22Rv1 (cell line): ENCODE results near the gene CUX1.

Experiments used
- H3K27ac ChIP-seq: fragments of 450-650 bp; 2 replicates; pipeline ENCODE4 v1.5.1; 2017
- ZFX ChIP-seq: fragments of 450-650 bp; IDR thresholded peaks from 2 replicates; pipeline ENCODE4 v1.6.1; 2017; ENCODE audit warnings: antibody characterized with exemption, borderline replicate concordance
- TF ChIP-seq, protein P1 (sequence below): fragments of 450-650 bp; IDR thresholded peaks from 2 replicates; pipeline ENCODE4 v1.5.1; 2017; ENCODE audit warnings: mild to moderate bottlenecking

The CUX1 gene

DNA sequence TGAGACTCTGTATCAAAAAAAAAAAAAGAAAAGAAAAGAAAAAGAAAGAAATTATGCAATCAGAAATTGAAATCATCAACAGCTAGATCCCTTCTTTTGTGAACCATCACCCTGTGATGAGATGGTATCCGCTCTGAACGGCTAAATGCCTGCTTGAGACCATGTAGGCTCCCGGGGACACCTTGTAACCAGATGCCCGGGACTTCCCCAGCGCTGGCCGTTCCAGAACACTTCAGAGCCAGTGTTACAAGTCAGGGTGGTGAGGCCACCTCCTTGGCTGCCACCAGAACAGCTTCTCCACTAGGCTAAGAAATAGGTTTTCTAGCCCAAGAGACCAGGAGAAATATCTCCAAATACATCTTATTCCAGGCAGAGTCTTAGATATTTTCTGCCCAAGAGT is 349.8 kb downstream of the CUX1 start:
- no peak overlapping the region for H3K27ac ChIP-seq
- TF ChIP-seq, protein P1, sequence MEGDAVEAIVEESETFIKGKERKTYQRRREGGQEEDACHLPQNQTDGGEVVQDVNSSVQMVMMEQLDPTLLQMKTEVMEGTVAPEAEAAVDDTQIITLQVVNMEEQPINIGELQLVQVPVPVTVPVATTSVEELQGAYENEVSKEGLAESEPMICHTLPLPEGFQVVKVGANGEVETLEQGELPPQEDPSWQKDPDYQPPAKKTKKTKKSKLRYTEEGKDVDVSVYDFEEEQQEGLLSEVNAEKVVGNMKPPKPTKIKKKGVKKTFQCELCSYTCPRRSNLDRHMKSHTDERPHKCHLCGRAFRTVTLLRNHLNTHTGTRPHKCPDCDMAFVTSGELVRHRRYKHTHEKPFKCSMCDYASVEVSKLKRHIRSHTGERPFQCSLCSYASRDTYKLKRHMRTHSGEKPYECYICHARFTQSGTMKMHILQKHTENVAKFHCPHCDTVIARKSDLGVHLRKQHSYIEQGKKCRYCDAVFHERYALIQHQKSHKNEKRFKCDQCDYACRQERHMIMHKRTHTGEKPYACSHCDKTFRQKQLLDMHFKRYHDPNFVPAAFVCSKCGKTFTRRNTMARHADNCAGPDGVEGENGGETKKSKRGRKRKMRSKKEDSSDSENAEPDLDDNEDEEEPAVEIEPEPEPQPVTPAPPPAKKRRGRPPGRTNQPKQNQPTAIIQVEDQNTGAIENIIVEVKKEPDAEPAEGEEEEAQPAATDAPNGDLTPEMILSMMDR = no peak
- no peak for TF ChIP-seq ZFX

DNA sequence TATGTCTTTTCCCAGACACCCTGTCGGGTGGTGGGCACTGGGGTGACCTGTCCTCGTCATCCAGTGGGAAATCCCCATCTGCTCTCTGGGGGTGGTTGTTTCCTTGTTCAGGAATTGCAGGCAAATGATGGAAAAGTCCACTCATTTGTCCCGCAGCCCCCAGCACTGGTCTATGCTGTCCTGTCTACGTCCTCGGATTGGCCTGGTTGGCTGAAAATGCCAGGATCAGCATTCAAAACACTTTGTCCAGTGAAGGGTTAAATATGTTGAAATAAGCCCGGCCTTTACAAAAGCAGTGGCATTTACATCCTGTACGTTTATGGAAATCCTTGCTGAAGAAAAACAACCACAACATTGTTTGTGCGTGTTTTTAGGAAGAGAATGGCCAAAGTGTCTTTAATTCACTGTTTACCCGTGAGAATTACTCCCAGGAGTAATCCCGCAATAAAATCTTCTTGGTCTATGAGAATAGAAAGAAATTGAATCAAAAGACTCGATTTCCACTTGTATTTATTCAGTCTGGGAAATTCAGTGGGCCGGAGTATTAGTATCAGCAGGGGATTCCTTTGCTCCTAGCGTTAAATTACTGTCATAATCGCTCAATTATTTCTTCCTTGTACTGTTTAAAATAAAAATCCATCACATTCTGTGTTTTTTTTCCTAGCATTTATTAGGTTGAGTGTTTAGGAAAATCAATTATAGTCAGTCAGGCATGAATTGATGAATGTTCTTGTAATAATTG is 352.4 kb downstream of the CUX1 start:
- TF ChIP-seq, protein P1 = no peak
- TF ChIP-seq ZFX = no peak
- H3K27ac ChIP-seq = no peak overlapping the region

DNA sequence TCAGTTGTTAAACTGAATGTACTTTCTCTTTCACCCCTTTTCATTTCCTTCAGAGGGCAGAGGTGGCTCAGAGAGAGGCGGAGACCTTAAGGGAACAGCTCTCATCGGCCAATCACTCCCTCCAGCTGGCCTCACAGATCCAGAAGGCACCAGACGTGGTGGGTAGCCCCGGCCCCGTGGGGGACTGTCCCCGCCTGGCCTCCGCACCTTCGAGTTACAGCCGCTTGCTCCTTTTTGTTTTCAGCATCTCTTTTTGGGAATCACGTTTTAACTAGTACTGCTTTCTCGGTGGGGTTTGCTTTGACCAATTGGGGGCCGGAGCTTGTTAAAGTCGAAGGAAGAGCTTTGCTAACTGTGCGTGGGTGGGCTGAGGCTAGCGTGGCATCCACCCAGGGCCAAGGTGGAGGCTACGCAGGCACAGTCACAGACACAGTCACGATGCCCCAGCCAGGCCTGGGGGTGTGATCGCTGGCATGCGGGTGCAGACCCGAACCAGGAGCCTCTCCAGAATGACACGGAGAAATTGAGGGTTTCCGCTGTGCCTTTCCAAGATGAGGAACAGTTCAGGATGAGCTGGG is 353.1 kb downstream of the CUX1 start:
- no peak for TF ChIP-seq ZFX
- TF ChIP-seq, protein P1 = no peak
- no peak overlapping the region for H3K27ac ChIP-seq

DNA sequence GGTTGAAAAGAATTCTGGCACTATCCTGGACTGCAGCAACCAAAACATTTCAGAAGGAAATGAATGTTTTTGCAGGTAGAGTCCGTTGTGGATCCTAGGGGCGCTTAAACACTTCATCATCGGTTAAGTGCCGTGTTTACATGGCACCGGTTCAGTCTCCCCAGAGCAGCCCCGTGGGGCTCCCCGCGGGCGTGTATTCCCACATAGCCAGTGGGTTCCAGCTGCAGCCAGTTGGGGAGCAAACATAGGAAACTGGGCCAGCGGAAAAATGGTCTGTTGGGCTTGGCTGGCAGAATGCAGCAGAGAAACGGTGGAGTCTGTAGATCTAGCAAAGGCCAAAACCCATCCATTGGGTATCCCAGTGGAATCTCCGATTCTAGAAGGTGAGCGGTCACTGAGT is 356.2 kb downstream of the CUX1 start:
- no peak overlapping the region for H3K27ac ChIP-seq
- TF ChIP-seq, protein P1 = no peak
- TF ChIP-seq ZFX = no peak

DNA sequence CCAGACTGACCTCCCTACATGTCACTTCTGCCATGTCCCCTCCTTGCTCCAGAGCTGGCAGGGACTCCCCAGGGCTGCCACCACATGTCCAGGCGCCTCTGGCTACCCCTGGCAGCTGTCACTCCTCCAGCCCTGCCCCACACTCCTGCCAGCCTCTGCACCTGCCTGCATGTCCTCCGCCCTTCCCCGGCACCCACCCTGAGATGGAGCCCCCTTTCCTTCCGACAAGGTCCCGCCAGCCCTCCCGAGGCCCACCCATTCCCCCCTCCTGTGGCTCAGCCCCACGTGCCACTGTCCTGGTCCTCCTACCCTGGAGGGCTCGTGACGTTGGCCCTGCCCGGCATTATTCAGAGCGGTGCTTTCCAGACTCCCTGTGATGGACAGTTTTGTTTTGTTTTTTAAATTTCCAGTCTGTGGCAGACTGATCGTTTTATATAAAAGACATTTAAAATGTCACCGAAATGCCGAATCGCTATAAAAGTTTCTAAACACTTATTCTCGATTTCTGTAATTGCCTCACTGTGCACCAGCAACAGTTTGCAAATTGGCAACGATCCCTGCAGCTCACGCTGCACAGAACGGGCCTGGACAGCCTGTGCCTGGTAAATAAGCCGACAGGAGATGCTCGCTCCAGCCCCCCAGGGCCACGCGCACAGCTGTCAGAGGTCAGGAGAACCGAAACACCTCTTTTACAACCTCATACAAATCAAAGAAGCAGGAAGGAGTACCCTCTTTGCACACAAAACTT is 358.2 kb downstream of the CUX1 start:
- H3K27ac ChIP-seq = no peak overlapping the region
- no peak for TF ChIP-seq ZFX
- TF ChIP-seq, protein P1 = no peak

DNA sequence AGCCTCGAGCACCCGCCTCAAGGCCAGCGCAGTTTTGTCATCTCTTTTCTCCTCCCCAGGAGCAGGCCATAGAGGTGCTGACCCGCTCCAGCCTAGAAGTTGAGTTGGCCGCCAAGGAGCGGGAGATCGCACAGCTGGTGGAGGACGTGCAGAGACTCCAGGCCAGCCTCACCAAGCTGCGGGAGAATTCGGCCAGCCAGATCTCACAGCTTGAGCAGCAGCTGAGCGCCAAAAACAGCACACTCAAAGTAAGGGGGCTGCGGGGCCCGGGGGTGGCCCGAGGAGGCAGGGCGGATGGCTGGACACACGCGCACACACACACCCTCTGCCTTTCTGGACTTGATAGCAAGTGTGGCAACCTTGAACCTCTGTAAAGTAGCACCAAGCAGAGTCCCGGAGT is 361.0 kb downstream of the CUX1 start:
- TF ChIP-seq, protein P1 = no peak
- no peak for TF ChIP-seq ZFX
- H3K27ac ChIP-seq = no peak overlapping the region

DNA sequence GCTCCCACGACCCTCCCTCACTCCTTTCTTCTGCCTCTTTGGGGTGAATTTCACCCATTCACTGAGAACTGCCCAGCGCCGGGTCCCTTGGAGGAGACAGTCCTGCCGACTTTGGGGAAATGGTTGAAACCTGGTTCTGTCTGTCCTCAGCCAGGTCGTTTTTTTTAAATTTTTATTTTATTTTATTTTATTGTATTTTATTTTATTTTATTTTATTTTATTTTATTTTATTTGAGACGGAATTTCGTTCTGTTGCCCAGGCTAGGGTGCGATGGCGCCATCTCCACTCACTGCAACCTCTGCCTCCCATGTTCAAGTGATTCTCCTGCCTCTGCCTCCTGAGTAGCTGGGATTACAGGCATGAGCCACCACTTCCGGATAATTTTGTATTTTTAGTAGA is 363.3 kb downstream of the CUX1 start:
- no peak overlapping the region for H3K27ac ChIP-seq
- TF ChIP-seq ZFX = no peak
- TF ChIP-seq, protein P1 = no peak
